CD4-positive, alpha-beta memory T cell (primary cell): ENCODE results near the gene SLC6A16. TPM values are rescaled to one million over a fixed set of nuclear protein-coding genes. Genes with fewer than 3 reads are reported as not detected.

Experiments
- CTCF ChIA-PET: fragments of 350-600 bp; sonication (Branson Sonifier 250); formaldehyde crosslinking; loops from one replicate; lab custom pipeline; 2021; ENCODE audit warnings: inconsistent platforms; ENCODE audit not compliant: partially characterized antibody; lab: Charles Lee
- POLR2A ChIA-PET: fragments of 350-600 bp; sonication (Branson Sonifier 250); formaldehyde crosslinking; loops from one replicate; lab custom pipeline; 2021; ENCODE audit not compliant: partially characterized antibody; lab: Charles Lee
- DNase-seq, 5 donors: peaks; one replicate each; pipeline versions ENCODE4 v3.0.0 to v3.0.0-alpha.2; 2020 to 2022; ENCODE audit warnings: mixed read lengths in 1 of 5
- H3K27ac ChIP-seq: one replicate; pipeline ENCODE4 v1.7.0; 2013; ENCODE audit warnings: low read depth, low read length
- H3K27me3 ChIP-seq: 2 replicates; pipeline ENCODE4 v1.7.0; 2013; ENCODE audit warnings: mild to moderate bottlenecking, low read length, moderate library complexity; ENCODE audit not compliant: insufficient read depth
- H3K36me3 ChIP-seq: 2 replicates; pipeline ENCODE4 v1.7.0; 2013; ENCODE audit warnings: mild to moderate bottlenecking, low read length, moderate library complexity; ENCODE audit not compliant: insufficient read depth
- H3K4me1 ChIP-seq: 2 replicates; pipeline ENCODE4 v1.7.0; 2013; ENCODE audit warnings: mild to moderate bottlenecking, low read length, moderate library complexity; ENCODE audit not compliant: insufficient read depth
- H3K4me3 ChIP-seq, 2 donors: one replicate each; pipeline ENCODE4 v1.7.0; 2013; ENCODE audit warnings: low read length in 2 of 2, mild to moderate bottlenecking in 1 of 2
- H3K9me3 ChIP-seq, 2 donors: one replicate each; pipeline ENCODE4 v1.7.0; 2013; ENCODE audit warnings: low read length in 2 of 2, control low read depth in 1 of 2; ENCODE audit not compliant: control insufficient read depth in 1 of 2
- H3K27ac Mint-ChIP-seq, 7 donors: one replicate each; pipeline ENCODE4 v1.8.0; 2020 to 2021; ENCODE audit warnings: mixed read lengths in 7 of 7, mild to moderate bottlenecking in 6 of 7, inconsistent platforms in 3 of 7, moderate library complexity in 3 of 7
- H3K27me3 Mint-ChIP-seq, 2 donors: one replicate each; pipeline ENCODE4 v1.8.0; 2020 to 2021; ENCODE audit warnings: mixed read lengths in 2 of 2
- H3K36me3 Mint-ChIP-seq, 2 donors: one replicate each; pipeline ENCODE4 v1.8.0; 2020 to 2021; ENCODE audit warnings: mixed read lengths in 2 of 2, inconsistent platforms in 1 of 2, mild to moderate bottlenecking in 1 of 2
- H3K4me1 Mint-ChIP-seq, 4 donors: one replicate each; pipeline ENCODE4 v1.8.0; 2020 to 2021; ENCODE audit warnings: mixed read lengths in 4 of 4, mild to moderate bottlenecking in 1 of 4
- H3K4me3 Mint-ChIP-seq, 8 donors: one replicate each; pipeline ENCODE4 v1.8.0; 2020 to 2021; ENCODE audit warnings: mixed read lengths in 8 of 8, mild to moderate bottlenecking in 7 of 8, moderate library complexity in 6 of 8, inconsistent platforms in 3 of 8
- H3K9me3 Mint-ChIP-seq, 8 donors: one replicate each; pipeline ENCODE4 v1.8.0; 2020 to 2021; ENCODE audit warnings: mixed read lengths in 8 of 8, mild to moderate bottlenecking in 5 of 8, inconsistent platforms in 3 of 8, moderate library complexity in 1 of 8
- intact Hi-C: fragments of 100-400 bp; cut with micrococcal nuclease; formaldehyde crosslinking; loops from one replicate; pipeline ENCODE4 v1.15.1; 2023
- polyA plus RNA-seq, 2 donors: library from polyadenylated mRNA; unstranded; fragments of 300-500 nt; fragmentation: Illumina TruSeq; gene quantifications; one replicate each; pipeline ENCODE4 v1.2.3, GENCODE V29; 2021
- total RNA-seq, 2 experiments: library from RNA; stranded (reverse); gene quantifications; one replicate each; pipeline ENCODE4 v1.2.3, GENCODE V29; 2021

SLC6A16 gene
- total and polyA plus RNA-seq, 4 experiments from 2014 or later: 1.1 to 5.1 (median 3.0) TPM

- Histone ChIP-seq H3K36me3 (no peaks in the 10 kb centered on the region), H3K9me3 (no peaks in the 10 kb centered on the region), H3K27me3 (peaks cover 19% of the 10 kb centered on the region), H3K4me1 (peaks cover 29% of the 10 kb centered on the region), H3K27ac (no peak within 1 kb of the TSS), H3K4me3 (peak within 1 kb of the TSS; percentile 30 to 47)
- ChIA-PET POLR2A (interaction anchor here (0.8 to 1.3 kb wide), 2 partner anchors 28 to 31 kb away, joined by 3 read pairs; partner anchors contain the start of gene CD37), CTCF (interaction anchor here (1.6 kb wide), 1 partner anchor 109 kb away, joined by 3 read pairs; no protein-coding TSS in a partner anchor)
- Mint-ChIP-seq H3K36me3 (no peaks in the 10 kb centered on the region), H3K4me3 (peak within 1 kb of the TSS in 1 of 8 donors; percentile 50), H3K27me3 (peaks cover 12 to 13% of the 10 kb centered on the region in 2 donors), H3K4me1 (peaks cover 4 to 10% (median 8%) of the 10 kb centered on the region in 4 donors), H3K27ac (no peak within 1 kb of the TSS), H3K9me3 (peaks cover 0 to 2% (median 0%) of the 10 kb centered on the region in 8 donors)
- intact Hi-C loops: loop anchor here (1.0 to 2.0 kb wide), 3 partner anchors 25 to 80 kb away; partner anchors contain the start of genes CD37 and KASH5
- DNase-seq: peak; percentile 60 to 74 (median 62)
Observed at GRCh38 chr19:49363268-49364082, 38.5 kb upstream of the SLC6A16 start, which contains the start of gene DKKL1. DKKL1 (plus strand) TSS chr19:49363877; CDS start chr19:49363999, 122 bp downstream.

- peak overlapping the region; percentile 3 to 47 for H3K4me3 ChIP-seq
- H3K4me1 Mint-ChIP-seq: peaks cover 4 to 10% (median 8%) of the 10 kb centered on the region in 4 donors
- ChIA-PET CTCF (interaction anchor here (1.6 kb wide), 1 partner anchor 109 kb away, joined by 3 read pairs; no protein-coding TSS in a partner anchor), POLR2A (interaction anchor here (0.8 to 1.3 kb wide), 2 partner anchors 27 to 30 kb away, joined by 3 read pairs; partner anchors contain the start of gene CD37)
- H3K4me1 ChIP-seq: peaks cover 29% of the 10 kb centered on the region
- H3K27ac ChIP-seq: no peak overlapping the region
- H3K9me3 Mint-ChIP-seq: peaks cover 0 to 2% (median 0%) of the 10 kb centered on the region in 8 donors
- H3K27ac Mint-ChIP-seq: no peak overlapping the region
- H3K4me3 Mint-ChIP-seq: no peak overlapping the region
- H3K36me3 ChIP-seq: no peaks in the 10 kb centered on the region
- DNase-seq: peak in 4 of 5 donors; percentile 12 to 28 (median 22)
- intact Hi-C loops: loop anchor here (1.0 to 2.0 kb wide), 3 partner anchors 26 to 80 kb away; partner anchors contain the start of genes CD37 and KASH5
- H3K36me3 Mint-ChIP-seq: no peaks in the 10 kb centered on the region
- H3K9me3 ChIP-seq: no peaks in the 10 kb centered on the region
- H3K27me3 Mint-ChIP-seq: peaks cover 12 to 13% of the 10 kb centered on the region in 2 donors
- H3K27me3 ChIP-seq: peaks cover 19% of the 10 kb centered on the region
Observed at GRCh38 chr19:49362929-49363267, 37.9 kb upstream of the SLC6A16 start.

DNA sequence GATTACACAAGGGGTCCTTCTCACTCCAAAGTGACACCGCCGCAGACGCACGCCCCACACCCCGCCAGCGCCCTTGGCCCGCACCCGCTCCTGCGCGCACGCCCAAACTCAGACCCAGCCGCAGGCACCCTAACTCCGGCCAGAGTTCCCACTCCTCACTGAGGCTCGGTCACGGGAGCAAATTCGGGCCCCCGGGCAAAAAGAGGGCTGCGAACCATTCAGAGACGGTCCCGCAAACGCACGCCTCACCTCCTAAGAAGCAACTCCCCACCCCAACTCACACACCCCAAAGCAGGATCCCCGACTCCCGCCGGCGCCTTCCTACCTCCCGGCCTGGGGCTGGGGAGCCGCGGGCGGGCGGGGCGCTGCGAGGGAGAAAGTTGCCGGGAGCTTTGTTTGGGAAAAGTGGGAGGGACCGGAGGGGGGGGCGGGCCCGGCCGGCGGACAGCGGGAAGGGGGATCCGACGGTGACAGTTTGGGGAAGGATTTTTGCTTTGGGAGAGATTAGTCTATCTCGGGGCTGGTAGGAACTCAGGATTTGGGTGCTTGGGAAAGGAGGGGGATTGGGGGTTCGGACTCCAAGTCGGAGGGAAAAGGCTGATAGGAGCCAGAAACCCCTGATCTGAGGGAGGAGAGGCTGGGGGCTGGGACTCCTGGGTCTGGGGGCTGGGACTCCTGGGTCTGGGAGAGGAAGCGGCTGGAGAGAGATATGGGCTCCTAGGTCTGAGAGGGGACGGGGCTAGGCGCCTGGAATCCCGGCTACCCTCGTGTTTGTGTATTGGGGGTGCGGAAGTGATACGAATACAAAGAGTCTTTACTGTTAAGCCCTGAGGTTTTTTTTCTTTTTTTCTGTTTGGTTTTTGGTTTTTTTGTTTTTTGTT, 37.3 kb upstream of the SLC6A16 start, which contains the start of gene TEAD2:
Gene TEAD2, minus strand, starts transcription at position 369 of the 881 bp plus-strand sequence. CDS start 2,341 bp downstream, outside the sequence.
- peaks cover 4 to 10% (median 9%) of the 10 kb centered on the region in 4 donors for H3K4me1 Mint-ChIP-seq
- peaks cover 29% of the 10 kb centered on the region for H3K4me1 ChIP-seq
- H3K27me3 Mint-ChIP-seq: peaks cover 12 to 15% of the 10 kb centered on the region in 2 donors
- peaks cover 0 to 2% (median 0%) of the 10 kb centered on the region in 8 donors for H3K9me3 Mint-ChIP-seq
- no peak within 1 kb of the TSS for H3K27ac ChIP-seq
- peak within 1 kb of the TSS in 2 of 7 donors; percentile 36 to 60 for H3K27ac Mint-ChIP-seq
- POLR2A ChIA-PET: interaction anchor here (1.3 kb wide), 1 partner anchor 27 kb away, joined by 3 read pairs; the partner anchor contains the start of gene CD37
- no peaks in the 10 kb centered on the region for H3K36me3 ChIP-seq
- peak within 1 kb of the TSS; percentile 19 to 47 for H3K4me3 ChIP-seq
- H3K27me3 ChIP-seq: peaks cover 19% of the 10 kb centered on the region
- peak within 1 kb of the TSS; percentile 38 to 75 (median 64) for H3K4me3 Mint-ChIP-seq
- no peaks in the 10 kb centered on the region for H3K9me3 ChIP-seq
- intact Hi-C loops: loop anchor here (2.0 kb wide), 2 partner anchors 27 kb away; partner anchors contain the start of genes CD37 and KASH5
- DNase-seq: peak in 3 of 5 donors; percentile 20 to 26 (median 23)
- CTCF ChIA-PET: interaction anchor here (1.6 kb wide), 1 partner anchor 110 kb away, joined by 3 read pairs; no protein-coding TSS in a partner anchor
- H3K36me3 Mint-ChIP-seq: no peaks in the 10 kb centered on the region

DNA sequence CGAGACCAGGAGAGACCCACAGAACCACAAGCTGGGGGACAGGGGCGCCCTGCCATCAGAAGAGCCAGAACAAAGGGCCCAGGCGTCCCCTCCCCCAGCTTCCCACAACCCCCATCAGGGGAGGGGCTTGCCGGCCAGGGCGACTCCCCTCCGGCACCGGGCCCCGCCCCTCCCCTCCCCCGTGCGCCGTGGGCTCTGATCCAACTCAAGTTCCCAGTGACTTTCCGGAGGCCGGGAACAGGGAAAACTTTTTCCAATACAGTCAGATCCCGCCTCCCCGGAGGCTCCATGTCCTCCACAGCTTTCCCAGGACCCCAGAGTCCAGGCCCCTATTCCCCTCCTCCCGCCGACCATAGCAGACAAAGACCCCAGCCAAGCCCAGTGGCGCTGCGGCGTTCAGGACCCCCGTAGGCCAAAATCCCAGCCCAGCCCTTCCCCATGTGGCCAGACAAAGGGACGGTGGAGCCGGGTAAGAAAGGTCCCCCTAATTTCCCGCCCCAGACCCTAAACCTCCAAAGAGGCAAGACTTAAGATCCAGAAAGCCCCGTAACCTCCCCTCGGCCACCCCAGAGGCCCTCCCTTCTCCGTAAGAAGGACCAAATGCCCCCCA, 36.6 kb upstream of the SLC6A16 start:
- Histone ChIP-seq H3K4me1 (peaks cover 29% of the 10 kb centered on the region), H3K4me3 (peak overlapping the region in 1 of 2 donors; percentile 15), H3K27ac (no peak overlapping the region), H3K36me3 (no peaks in the 10 kb centered on the region), H3K9me3 (no peaks in the 10 kb centered on the region), H3K27me3 (peaks cover 19% of the 10 kb centered on the region)
- ChIA-PET POLR2A (no interaction called here), CTCF (no interaction called here)
- Mint-ChIP-seq H3K27me3 (peaks cover 12 to 15% of the 10 kb centered on the region in 2 donors), H3K27ac (peak overlapping the region in 1 of 7 donors; percentile 60), H3K9me3 (peaks cover 0 to 2% (median 0%) of the 10 kb centered on the region in 8 donors), H3K36me3 (no peaks in the 10 kb centered on the region), H3K4me1 (peaks cover 4 to 15% (median 10%) of the 10 kb centered on the region in 4 donors), H3K4me3 (peak overlapping the region in 7 of 8 donors; percentile 46 to 75 (median 67))
- intact Hi-C loops: loop anchor here (2.0 kb wide), 2 partner anchors 27 kb away; partner anchors contain the start of genes CD37 and KASH5
- DNase-seq: no peak

DNA sequence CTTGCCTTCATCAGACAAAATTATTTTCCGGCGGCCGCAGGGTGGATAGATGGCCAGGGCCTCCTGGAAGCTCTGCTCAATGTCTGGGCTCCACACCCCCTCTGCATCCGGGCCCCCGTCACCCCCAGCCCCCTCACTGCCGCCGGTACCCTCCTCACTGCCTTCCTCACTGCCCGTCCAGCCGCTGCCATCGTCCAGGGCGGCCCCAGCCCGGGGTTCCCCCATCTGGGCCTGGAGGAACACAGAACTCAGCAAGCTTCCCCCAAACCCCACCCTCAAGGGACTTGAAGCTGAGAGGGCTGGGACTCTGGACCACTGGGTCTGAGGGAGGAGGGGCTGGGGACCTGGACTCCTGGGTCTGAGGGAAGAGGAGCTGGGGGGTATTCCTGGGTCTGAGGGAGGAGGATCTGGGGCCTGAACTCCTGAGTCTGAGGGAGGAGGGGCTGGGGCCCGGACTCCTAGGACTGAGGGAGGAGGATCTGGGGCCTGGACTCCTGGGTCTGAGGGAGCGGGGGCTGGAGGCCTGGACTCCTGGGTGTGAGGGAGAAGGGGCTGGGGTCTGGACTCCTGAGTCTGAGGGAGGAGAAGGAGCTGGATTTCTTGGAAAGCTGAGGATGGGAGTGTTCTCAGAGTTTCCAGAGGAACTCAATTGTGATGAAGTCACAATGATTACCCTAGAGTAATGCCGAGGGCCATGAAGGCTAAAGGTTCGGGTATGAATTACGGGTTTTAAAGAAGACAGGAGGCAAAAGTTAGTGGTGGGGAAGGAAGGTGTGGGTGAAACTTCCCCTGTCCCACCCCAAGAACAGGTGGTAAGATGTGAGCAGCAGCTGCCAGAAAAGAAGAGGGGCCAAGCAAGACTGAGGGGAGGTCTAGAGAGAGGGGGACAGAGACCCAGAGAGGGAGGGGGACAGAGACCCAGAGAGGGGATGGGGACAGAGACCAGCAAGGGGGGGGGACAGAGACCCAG, 35.1 kb upstream of the SLC6A16 start:
- Histone ChIP-seq H3K4me3 (no peak overlapping the region), H3K27me3 (peaks cover 19% of the 10 kb centered on the region), H3K27ac (no peak overlapping the region), H3K4me1 (peaks cover 39% of the 10 kb centered on the region), H3K9me3 (no peaks in the 10 kb centered on the region), H3K36me3 (no peaks in the 10 kb centered on the region)
- Mint-ChIP-seq H3K9me3 (peaks cover 0 to 2% (median 0%) of the 10 kb centered on the region in 8 donors), H3K36me3 (no peaks in the 10 kb centered on the region), H3K27me3 (peaks cover 14 to 18% of the 10 kb centered on the region in 2 donors), H3K4me1 (peaks cover 12 to 23% (median 16%) of the 10 kb centered on the region in 4 donors), H3K4me3 (peak overlapping the region in 3 of 8 donors; percentile 18 to 47 (median 38)), H3K27ac (peak overlapping the region in 2 of 7 donors; percentile 32)
- CTCF ChIA-PET: interaction anchor here (2.1 kb wide), 1 partner anchor 59 kb away, joined by 5 read pairs; no protein-coding TSS in a partner anchor
- DNase-seq: no peak
- POLR2A ChIA-PET: no interaction called here
- intact Hi-C loops: no loop called here
